C1 segment of cervical spinal cord (tissue), 14 donors: ENCODE measurements around the gene FAM187B.
"Not testable (repeated sequence)": the region's sequence is repeated elsewhere in the genome, so short reads cannot be mapped to it uniquely, and the experiment has no call there.

ENCODE experiments used
- DNase-seq, 14 donors: peaks; one replicate each; lab custom pipeline; 2025; lab: John Stamatoyannopoulos, UW

The FAM187B gene

GRCh38 chr19:35262101-35262761, 33.7 kb upstream of the FAM187B start:
- no peak for DNase-seq

GRCh38 chr19:35261356-35262100, 33.0 kb upstream of the FAM187B start:
- no peak for DNase-seq

- no peak for DNase-seq
Measured at GRCh38 chr19:35260694-35261304, 32.3 kb upstream of the FAM187B start.

GRCh38 chr19:35257113-35257461, 28.5 kb upstream of the FAM187B start:
- DNase-seq: no peak

- DNase-seq: no peak
Measured at GRCh38 chr19:35256566-35256965, 28.0 kb upstream of the FAM187B start.

- DNase-seq: no peak
Measured at GRCh38 chr19:35254341-35255297, 26.1 kb upstream of the FAM187B start.

GRCh38 chr19:35253316-35254286, 25.1 kb upstream of the FAM187B start:
- no peak for DNase-seq

GRCh38 chr19:35251456-35251855, 22.9 kb upstream of the FAM187B start:
- DNase-seq: no peak

GRCh38 chr19:35249848-35250711, 21.5 kb upstream of the FAM187B start:
- no peak for DNase-seq

GRCh38 chr19:35249146-35249847, 20.8 kb upstream of the FAM187B start:
- no peak for DNase-seq

GRCh38 chr19:35248310-35249145, 20.0 kb upstream of the FAM187B start, which contains the start of gene LSR:
LSR (plus strand) TSS chr19:35249002; CDS start chr19:35249023, 21 bp downstream.
- no peak for DNase-seq

- DNase-seq: no peak
Measured at GRCh38 chr19:35247526-35248309, 19.2 kb upstream of the FAM187B start.

- DNase-seq: no peak
Measured at GRCh38 chr19:35246466-35247092, 18.0 kb upstream of the FAM187B start.

GRCh38 chr19:35241417-35241816, 12.9 kb upstream of the FAM187B start:
- DNase-seq: no peak

GRCh38 chr19:35240327-35240726, 11.8 kb upstream of the FAM187B start:
- DNase-seq: no peak

- DNase-seq: not testable (repeated sequence)
Measured at GRCh38 chr19:35239597-35239996, 11.1 kb upstream of the FAM187B start.
